NT2/D1 (cell line): ENCODE data around the gene DOC2B.
"Not testable (repeated sequence)": the region's sequence is repeated elsewhere in the genome, so short reads cannot be mapped to it uniquely, and the experiment has no call there.

Source experiments
- DNase-seq: peaks from one replicate; pipeline ENCODE4 v3.0.0-alpha.2; 2011; ENCODE audit warnings: low read depth, low spot score
- H3K27me3 ChIP-seq: 2 replicates; pipeline ENCODE4 v1.6.0; 2011; ENCODE audit warnings: mild to moderate bottlenecking; ENCODE audit not compliant: insufficient read length, insufficient read depth
- H3K36me3 ChIP-seq: 2 replicates; pipeline ENCODE4 v1.6.1; 2011; ENCODE audit warnings: mild to moderate bottlenecking, low read length, mixed read lengths; ENCODE audit not compliant: insufficient read depth, insufficient read length
- H3K4me1 ChIP-seq: 2 replicates; pipeline ENCODE4 v1.5.1; 2011; ENCODE audit not compliant: insufficient read depth, insufficient read length
- H3K4me3 ChIP-seq: 2 replicates; pipeline ENCODE4 v1.5.1; 2011; ENCODE audit warnings: low read depth; ENCODE audit not compliant: insufficient read length
- H3K9ac ChIP-seq: 2 replicates; pipeline ENCODE4 v1.6.0; 2011; ENCODE audit warnings: low read depth; ENCODE audit not compliant: insufficient read length
- H3K9me3 ChIP-seq: 2 replicates; pipeline ENCODE4 v1.5.1; 2011; ENCODE audit warnings: mild to moderate bottlenecking, low read length; ENCODE audit not compliant: insufficient read depth
- SUZ12 ChIP-seq: IDR thresholded peaks from 2 replicates; pipeline ENCODE4 v1.6.1; 2011; ENCODE audit not compliant: insufficient read length, insufficient read depth; ENCODE audit errors: extremely low read depth
- YY1 ChIP-seq: IDR thresholded peaks from 2 replicates; pipeline ENCODE4 v1.6.1; 2011; ENCODE audit not compliant: insufficient read length, insufficient read depth
- ZNF274 ChIP-seq: IDR thresholded peaks from 2 replicates; pipeline ENCODE4 v1.6.1; 2011; ENCODE audit warnings: mild to moderate bottlenecking, low read depth, low read length

Gene DOC2B

DNA sequence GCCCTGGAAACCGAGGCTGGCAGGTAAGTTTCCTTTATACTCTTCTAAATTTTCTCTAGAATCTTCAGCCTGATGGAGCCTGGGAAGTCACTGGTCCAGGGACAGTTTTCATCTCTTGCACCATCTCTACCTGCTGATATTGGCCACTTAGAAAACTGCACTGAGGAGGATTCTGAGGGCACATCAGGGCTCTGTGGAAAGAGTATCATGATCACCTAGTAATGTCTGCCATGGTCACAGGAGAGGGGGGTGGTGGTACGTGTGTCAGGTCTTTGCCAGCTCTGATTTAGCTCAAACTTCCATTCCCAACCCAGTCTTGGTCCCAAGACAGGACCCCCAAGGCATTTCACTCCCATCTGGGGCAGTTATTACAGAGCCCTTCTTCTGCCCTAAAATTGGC lies 35.2 kb upstream of the DOC2B start:
- no peak overlapping the region for H3K9ac ChIP-seq
- H3K27me3 ChIP-seq = no peaks in the 10 kb centered on the region
- H3K9me3 ChIP-seq = no peaks in the 10 kb centered on the region
- H3K4me1 ChIP-seq = peaks cover 3% of the 10 kb centered on the region
- no peak for DNase-seq
- TF ChIP-seq SUZ12 (no peak), YY1 (no peak), ZNF274 (no peak)
- H3K4me3 ChIP-seq = no peak overlapping the region
- H3K36me3 ChIP-seq = peaks cover 16% of the 10 kb centered on the region

DNA sequence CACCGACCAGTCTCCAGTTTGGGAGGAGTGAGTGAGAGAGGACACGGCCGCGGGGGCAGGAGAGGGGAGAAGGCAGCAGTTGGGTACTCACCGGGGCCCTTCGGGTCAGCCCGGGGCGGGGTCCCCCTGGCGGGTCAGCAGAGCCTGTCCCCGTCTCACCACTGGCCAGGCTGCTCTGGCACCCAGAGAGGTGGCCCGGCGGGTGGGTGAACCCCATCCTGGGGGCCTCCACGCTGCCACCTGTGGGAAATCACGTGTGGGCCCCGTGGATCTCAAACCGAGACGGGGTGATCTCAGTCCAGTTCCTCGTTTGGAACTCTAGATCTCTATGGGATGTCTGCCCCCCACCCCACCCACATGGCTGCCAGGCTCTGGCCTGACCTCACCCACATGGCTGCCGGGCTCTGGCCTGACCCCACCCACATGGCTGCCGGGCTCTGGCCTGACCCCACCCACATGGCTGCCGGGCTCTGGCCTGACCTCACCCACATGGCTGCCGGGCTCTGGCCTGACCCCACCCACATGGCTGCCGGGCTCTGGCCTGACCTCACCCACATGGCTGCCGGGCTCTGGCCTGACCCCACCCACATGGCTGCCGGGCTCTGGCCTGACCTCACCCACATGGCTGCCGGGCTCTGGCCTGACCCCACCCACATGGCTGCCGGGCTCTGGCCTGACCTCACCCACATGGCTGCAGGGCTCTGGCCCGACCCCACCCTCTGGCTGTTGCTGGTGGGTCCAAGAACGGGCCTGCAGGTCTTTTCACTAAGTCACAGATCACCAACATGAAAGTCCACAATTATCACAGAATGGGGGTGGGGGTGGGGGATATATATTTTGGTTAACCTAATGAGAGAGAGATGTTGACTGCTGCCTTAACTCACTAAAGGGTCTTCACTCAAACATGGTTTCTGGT lies 34.4 kb upstream of the DOC2B start:
- peaks cover 19% of the 10 kb centered on the region for H3K36me3 ChIP-seq
- TF ChIP-seq YY1 = peak; percentile 85
- H3K4me3 ChIP-seq = peak overlapping the region; percentile 71
- DNase-seq, H3K9me3 ChIP-seq, H3K4me1 ChIP-seq, H3K27me3 ChIP-seq: not testable (repeated sequence)
- peak overlapping the region; percentile 81 for H3K9ac ChIP-seq

DNA sequence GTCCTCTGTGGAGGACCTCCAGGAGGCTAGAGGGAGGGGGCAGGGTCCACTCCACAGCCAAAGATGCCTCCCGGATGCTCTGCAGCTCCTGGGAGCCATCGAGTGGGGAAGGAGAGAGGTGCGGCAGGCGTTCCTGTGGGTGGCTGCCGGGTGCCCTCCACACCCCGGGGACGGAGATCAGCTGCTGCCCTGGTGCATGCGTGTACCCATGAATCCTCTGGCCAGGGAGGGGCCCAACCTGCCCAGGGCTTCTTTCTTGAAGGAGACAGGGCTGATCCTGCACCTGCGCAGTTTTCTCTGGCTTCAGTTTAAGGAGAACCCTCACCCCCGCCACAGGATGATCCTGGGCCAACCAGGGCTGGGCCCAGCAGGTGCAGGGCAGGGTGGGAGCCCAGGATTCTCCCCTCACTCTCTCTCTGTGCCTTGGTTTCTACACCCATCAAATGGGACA lies 33.5 kb upstream of the DOC2B start:
- Histone ChIP-seq H3K9ac (peak overlapping the region; percentile 81), H3K27me3 (no peaks in the 10 kb centered on the region), H3K36me3 (peaks cover 21% of the 10 kb centered on the region), H3K4me1 (peaks cover 3% of the 10 kb centered on the region), H3K9me3 (no peaks in the 10 kb centered on the region), H3K4me3 (peak overlapping the region; percentile 71)
- DNase-seq = no peak
- TF ChIP-seq SUZ12 (no peak), YY1 (no peak), ZNF274 (no peak)

DNA sequence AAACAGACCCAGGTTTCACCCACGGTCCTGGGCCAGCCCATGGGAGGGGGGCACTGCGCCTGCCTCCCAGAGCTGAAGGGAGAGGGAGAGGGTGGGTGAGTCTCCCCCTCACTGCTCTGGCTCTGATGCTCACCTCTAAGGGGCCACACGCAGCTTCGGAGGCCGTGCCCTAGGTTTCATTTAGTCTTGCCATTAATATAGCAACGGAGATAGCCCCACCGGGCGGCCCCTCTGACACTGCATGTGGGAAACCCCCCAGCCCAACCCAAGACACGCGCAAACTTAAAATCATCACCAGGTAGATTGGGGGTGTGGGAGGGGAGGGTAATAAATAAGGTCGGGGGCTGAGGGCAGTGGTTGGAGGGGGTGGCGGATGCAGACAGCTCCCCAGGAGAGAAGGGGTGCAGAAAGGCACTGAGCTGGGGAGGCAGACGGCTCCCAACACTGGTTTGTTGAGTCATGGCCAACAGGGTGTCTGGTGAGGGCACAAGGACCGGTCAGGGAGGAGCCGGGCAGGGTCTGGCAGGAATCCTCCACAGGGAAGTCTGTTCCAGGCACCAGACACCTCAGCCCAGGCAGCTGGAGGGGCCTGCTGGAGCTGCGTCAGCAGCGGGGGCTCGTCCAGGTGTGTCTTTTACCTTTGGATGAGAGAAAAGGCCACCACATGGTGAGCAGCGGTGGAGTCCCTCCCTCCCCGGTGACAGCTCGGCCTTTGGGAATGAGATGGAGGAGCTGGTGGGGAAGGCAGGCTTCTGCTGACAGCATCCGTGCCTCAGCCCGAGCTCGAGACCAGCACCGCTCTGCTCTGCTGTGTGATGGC lies 32.0 kb upstream of the DOC2B start:
- no peak overlapping the region for H3K4me3 ChIP-seq
- peaks cover 3% of the 10 kb centered on the region for H3K4me1 ChIP-seq
- H3K36me3 ChIP-seq = peaks cover 21% of the 10 kb centered on the region
- no peaks in the 10 kb centered on the region for H3K27me3 ChIP-seq
- DNase-seq = no peak
- no peak for TF ChIP-seq SUZ12
- no peak for TF ChIP-seq YY1
- no peak for TF ChIP-seq ZNF274
- H3K9ac ChIP-seq = no peak overlapping the region
- H3K9me3 ChIP-seq = no peaks in the 10 kb centered on the region

DNA sequence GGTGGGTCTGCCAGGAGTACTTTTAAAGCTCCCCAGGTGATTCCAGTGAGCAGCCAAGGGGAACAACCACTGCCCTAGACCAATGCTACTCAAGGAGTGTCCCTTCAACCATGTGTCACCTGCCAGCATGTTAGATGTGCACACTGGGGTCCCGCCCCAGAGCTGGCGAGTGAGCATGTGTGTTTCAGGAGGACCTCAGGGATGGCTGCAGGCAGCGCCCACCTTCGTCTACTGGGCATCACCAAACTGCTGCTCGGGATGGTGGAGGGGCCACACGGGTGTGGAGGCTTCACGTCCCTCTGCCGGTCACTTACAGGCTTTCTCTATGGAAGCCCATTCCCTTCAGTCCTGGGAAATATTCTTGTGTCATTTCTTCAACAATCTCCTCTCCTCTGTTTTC lies 29.0 kb upstream of the DOC2B start:
- H3K4me3 ChIP-seq = no peak overlapping the region
- TF ChIP-seq YY1 (no peak), ZNF274 (no peak), SUZ12 (no peak)
- H3K27me3 ChIP-seq = no peaks in the 10 kb centered on the region
- H3K36me3 ChIP-seq = peaks cover 21% of the 10 kb centered on the region
- H3K4me1 ChIP-seq = peaks cover 3% of the 10 kb centered on the region
- H3K9me3 ChIP-seq = peaks cover 9% of the 10 kb centered on the region; the same call in 1 of the 2 replicates
- DNase-seq = no peak
- H3K9ac ChIP-seq = no peak overlapping the region

DNA sequence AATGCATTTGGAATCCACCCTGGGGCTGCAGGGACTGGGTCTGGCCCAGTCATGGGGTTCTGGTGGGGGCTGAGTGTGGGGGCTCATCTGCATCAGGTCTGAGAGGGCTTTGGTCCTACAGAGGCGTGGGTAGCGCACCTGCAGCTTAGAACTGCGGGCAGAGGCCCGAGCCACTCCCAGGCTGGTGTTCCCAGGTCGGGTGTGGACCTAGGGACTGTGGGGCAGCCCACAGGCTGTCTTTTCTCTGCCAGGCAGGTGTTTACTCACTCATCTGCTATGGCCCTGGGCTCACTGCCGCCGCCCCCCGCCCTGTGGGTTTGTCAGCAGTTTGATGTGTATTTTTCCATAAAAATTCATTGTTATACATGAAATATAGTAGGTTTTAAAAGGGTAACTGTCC lies 27.0 kb upstream of the DOC2B start:
- Histone ChIP-seq H3K4me3 (no peak overlapping the region), H3K9ac (no peak overlapping the region), H3K4me1 (no peaks in the 10 kb centered on the region), H3K27me3 (no peaks in the 10 kb centered on the region), H3K9me3 (peaks cover 9% of the 10 kb centered on the region; the same call in 1 of the 2 replicates), H3K36me3 (peaks cover 17% of the 10 kb centered on the region)
- no peak for TF ChIP-seq SUZ12
- no peak for TF ChIP-seq YY1
- TF ChIP-seq ZNF274 = no peak
- no peak for DNase-seq

DNA sequence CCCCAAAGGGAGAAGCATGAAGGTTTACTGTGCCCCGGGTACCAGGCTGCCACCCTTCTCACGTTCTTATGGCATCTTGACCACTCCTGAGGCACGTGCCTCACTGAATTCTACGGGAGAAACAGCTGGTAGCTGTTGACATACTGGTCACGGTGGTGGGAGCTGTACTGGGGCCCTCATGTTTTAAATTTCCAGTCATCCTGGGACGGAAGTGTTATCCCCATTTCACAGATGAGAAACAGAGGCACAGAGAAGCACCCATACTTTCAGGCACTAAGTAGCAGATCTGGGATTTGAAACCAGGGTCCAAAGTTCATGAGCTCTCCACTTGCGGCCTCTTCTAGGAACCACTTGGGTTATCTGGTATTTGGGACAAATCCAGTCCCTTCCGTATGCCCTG lies 26.3 kb upstream of the DOC2B start:
- Histone ChIP-seq H3K4me3 (no peak overlapping the region), H3K9me3 (peaks cover 9% of the 10 kb centered on the region; the same call in 1 of the 2 replicates), H3K36me3 (peaks cover 17% of the 10 kb centered on the region), H3K4me1 (no peaks in the 10 kb centered on the region), H3K27me3 (no peaks in the 10 kb centered on the region), H3K9ac (no peak overlapping the region)
- no peak for DNase-seq
- no peak for TF ChIP-seq YY1
- TF ChIP-seq ZNF274 = no peak
- no peak for TF ChIP-seq SUZ12
